SHP77 (cell line): ENCODE results near the gene DCAKD.

Source experiments
- DNase-seq, 2 experiments: peaks; one replicate each; lab custom pipeline; 2025; lab: John Stamatoyannopoulos, UW

Gene DCAKD

GRCh38 chr17:45030733-45031132, 20.7 kb downstream of the DCAKD start:
- DNase-seq: no peak

- no peak for DNase-seq
Measured at GRCh38 chr17:45029758-45030423, 21.5 kb downstream of the DCAKD start.

- DNase-seq: no peak
Measured at GRCh38 chr17:45029096-45029495, 22.3 kb downstream of the DCAKD start.

DNA sequence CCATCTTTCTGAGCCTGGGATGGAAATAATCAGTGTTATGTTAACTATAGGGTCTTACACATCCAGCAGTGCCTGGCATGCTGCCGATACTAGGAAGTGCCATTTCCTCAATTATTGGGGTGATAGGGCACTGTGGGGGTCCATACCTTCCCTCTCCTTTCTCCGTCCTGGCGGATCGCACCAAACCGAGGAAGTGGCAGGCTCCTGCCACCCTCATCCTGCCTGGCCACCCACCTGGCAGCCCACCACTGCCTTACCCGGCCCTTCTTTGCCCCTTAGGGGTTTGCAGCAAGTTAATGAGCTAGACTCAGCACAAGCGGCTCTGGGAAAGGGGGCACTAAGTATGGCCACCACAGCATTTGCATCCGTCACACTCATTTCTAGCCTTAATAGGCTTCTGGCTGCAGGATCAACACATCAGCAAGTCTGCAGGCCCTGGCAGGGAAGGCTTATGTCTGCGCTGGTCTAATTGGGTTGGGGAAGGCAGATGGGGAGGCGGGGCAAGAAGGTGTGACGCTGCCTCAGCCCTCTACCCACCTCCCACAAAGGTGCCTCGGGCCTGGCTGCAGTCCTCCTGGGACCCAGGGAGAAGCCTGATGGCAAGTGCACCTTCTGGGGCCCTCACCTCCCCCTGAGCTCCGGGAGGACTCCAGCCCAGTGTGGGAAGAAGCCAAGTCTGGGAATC, 28.6 kb downstream of the DCAKD start:
- DNase-seq: no peak

- no peak for DNase-seq
Measured at GRCh38 chr17:45022288-45022648, 29.2 kb downstream of the DCAKD start.

- peak; percentile 15 to 26 for DNase-seq
Measured at GRCh38 chr17:45021607-45022287, 29.7 kb downstream of the DCAKD start.

- DNase-seq: no peak
Measured at GRCh38 chr17:45020354-45021138, 30.9 kb downstream of the DCAKD start.

DNA sequence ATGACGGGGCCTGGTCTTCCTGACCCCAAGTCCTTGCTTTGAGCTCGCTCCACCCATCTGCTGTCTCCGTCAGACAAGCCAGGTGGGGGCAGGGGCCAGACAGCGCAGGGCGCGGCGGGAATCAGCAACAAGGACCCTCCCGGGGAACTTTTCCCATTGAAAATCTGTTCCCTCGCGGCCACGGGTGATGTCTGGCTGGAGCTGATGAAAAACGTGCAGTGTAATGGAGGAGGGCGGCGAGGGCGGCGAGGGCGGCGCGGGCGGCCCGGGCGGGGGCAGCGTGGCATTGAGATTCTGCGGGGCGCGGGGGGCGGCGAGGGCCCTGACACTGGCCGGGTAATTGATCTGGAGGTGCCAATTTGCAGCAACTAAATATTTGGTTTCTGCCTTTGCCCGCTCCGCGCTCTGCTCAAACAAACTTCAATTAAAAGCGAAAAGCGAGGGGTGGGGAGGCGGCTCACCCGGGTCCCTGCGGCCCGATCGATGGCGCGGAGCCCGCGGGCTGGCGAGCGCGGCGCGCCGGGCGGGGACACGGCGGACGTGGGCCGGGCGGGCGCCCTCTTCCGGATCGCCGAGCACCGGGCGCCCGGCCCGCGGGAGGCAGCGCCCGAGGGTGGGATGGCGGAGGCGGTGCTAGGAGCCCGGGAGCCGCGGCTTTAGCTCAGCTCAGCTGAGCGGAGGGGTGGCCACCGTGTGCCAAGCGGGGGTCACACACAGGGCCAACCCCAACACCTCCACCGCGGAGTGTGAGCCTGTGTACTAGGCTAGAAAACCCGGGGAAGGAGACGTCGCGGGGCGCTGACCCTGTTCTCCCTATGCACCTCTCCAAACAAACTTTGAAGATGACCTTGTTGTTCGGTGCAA, 32.4 kb downstream of the DCAKD start:
- DNase-seq: peak; percentile 39 to 48

DNA sequence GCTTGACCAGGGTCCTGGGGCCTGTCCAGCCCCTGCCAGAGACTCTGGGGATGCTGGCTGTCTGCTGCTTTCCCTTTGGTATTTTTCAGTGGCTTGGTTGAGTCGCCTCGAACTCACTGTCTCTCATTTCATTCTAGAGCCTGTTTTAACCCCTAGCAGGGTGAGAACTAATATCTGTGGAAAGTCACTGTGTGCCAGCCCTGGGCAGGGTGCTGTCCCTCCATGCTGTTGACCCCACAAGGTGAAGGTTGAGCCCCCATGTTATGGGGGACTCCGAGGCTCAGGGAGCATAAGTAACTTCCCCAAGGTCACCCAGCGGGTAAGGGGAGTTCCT, 33.0 kb downstream of the DCAKD start:
- DNase-seq: no peak

DNA sequence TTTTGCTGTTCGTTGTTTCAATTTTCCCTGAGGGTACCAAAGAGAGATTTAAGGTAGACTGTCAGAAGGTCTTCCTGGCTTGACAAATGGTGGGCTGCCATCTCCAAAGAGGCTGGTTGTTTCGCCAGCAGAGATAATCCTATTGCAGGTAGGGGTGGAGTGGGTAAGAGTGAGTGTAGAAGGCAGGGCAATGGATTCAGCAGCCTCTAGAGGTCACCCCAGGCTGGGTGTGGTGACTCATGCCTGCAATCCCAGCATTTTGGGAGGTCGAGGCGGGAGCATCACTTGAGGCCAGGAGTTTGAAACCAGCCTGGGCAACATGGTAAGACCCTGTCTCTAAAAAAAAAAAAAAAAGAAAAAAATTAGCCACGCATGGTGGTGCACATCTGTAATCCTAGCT, 34.6 kb downstream of the DCAKD start:
- DNase-seq: peak in 1 of 2 experiments; percentile 39

DNA sequence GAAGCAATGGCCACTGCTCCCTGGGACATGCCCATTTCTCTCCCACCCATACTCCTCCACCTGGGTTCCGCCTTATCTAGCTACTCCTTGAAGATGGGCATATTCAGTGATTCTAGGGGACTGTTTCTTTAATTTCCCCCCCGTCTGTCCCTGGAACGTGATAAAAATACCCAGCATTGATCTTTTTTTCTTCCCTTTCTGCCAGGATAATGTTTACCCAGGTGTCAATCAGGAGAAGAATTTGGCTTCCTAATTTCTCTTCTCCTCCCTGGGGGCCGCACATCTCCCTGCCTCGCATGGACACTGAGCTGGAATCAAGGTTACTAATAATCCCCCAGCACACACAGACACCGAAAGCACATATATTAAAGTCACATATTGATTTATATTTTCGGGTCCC, 35.2 kb downstream of the DCAKD start:
- DNase-seq: no peak

- DNase-seq: peak; percentile 72 to 74
Measured at GRCh38 chr17:45013021-45013997, 38.1 kb downstream of the DCAKD start.

GRCh38 chr17:45011767-45012166, 39.7 kb downstream of the DCAKD start:
- no peak for DNase-seq

- no peak for DNase-seq
Measured at GRCh38 chr17:45009676-45010467, 41.6 kb downstream of the DCAKD start.

- DNase-seq: no peak
Measured at GRCh38 chr17:45008216-45008615, 43.2 kb downstream of the DCAKD start.

- no peak for DNase-seq
Measured at GRCh38 chr17:45006927-45007461, 44.4 kb downstream of the DCAKD start.

DNA sequence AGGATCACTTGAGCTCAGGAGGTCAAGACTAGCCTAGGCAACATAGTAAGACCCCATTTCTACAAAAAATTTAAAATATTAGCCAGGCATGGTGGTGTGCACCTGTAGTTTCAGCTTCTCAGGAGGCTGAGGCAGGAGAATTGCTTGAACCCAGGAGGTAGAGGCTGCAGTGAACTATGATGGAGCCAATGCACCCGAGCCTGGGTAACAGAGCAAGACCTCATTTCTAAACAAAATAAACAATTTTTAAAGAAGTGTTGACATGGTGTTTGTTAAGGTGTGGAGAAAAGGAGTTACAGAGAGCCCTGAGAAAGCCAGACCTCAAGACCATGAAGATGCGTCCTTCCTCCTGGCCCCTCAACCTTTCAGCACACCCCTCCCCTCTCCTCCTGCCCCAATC, 45.7 kb downstream of the DCAKD start:
- DNase-seq: no peak

GRCh38 chr17:45004388-45004787, 47.0 kb downstream of the DCAKD start:
- no peak for DNase-seq

DNA sequence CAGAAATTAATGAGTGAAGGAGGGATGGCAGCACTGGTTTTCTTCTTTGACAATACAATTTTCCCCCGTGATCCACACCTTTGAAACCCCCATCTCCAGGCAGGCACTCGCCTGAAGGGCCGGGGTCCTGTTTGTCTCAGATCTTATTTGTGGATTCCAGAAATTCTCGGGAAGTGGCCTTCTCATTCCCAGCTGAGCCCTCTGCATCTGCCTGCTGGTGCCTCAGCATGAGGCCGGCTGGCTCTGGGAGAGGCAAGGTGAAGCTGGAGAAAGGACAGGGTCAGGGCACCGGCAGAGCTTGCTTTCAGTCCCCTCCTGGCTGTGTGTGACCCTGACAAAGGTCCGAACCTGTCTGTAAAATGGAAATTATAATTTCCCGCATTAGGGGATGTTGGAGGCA, 47.6 kb downstream of the DCAKD start:
- DNase-seq: no peak
